Stimulated activated CD4-positive, alpha-beta T cell treated with anti-CD3 and anti-CD28 coated beads, TNF-alpha, amount 100 ng/mL, for 4 hours (primary cell): Measurements from ENCODE around the gene RAG1.

Experiments used
- DNase-seq, 3 experiments: peaks; one replicate each; pipeline ENCODE4 v3.0.0-alpha.2; 2020; ENCODE audit warnings: low read depth in 3 of 3

Gene RAG1

DNA sequence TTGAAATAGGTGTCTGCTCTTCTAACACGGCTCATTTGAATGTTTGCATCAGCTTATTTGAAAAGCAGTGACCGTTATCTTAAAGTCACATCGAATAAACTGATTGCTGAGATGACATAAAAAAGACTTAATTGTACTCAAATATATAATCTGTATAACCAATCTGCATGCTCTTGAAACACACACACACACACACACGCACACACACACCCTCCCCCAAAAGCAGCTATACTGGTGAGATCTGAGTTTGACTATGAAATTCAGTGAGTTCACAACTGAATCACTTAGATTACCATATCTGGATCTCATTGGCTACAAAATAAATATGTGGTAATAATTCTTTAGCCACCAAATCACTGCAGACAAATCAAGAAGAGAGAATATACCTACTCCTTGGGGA is 22.7 kb downstream of the RAG1 start:
- DNase-seq = no peak

DNA sequence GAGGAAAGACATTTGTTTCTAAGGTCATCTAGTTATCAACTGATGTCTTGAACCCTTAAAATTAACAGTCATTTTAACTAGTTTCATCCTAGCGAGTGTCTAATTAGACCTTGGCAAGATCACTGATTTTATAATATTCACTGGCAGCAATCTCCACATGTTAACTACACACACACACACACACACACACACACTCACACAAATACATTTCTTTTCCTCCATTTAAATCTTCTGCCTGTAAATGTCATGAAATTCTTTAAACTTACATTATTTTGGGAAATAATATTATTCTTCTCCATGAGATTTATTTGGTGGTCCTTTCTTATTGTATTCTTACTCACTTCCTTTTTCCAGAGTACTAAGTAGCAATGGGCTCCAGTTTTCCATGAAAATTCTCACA is 23.6 kb downstream of the RAG1 start:
- no peak for DNase-seq

DNA sequence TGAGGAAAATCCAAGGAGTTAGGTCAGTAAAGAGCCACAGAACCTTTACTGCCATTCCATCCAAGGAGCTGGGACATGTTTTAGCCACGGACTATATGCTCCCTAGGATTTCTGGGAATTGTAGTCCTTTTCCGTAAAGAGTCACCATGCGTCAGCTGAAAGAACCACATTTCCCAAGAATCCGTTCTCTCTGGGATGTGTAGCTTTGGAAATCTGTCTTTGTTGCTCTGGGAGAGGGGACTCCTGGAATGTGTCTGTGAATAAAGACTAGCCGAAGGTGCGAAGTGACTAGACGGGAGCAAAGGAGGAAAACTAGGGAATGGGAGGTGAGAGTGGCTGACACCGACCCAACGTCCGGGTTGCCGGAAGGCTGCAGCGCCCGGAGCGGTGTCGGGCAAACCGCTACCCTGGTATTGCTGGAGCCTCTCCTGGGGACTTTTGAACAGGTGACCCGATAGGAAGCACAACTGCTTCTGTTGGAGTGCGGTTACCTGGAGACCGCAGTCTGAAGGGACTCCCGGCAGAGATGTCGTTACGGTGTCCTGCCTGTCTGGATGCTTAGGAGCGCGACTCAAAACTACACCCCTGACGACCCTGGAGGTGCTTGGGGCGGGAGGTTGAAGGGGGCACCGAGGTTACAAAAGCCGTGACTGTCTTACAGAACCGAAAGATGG is 26.6 kb downstream of the RAG1 start, which contains the start of gene IFTAP:
IFTAP (plus strand) TSS at position 187 of the 674 bp plus-strand sequence. CDS start 15,602 bp downstream, outside the sequence.
- DNase-seq = no peak

- no peak for DNase-seq
These were observed 29.1 kb downstream of the RAG1 start for GRCh38 chr11:36596880-36597279.

GRCh38 chr11:36598051-36598450 is 30.2 kb downstream of the RAG1 start, which contains the start of gene RAG2:
Gene RAG2 (minus strand): TSS chr11:36598236. CDS start chr11:36594168, 4,068 bp downstream.
- DNase-seq = no peak

DNA sequence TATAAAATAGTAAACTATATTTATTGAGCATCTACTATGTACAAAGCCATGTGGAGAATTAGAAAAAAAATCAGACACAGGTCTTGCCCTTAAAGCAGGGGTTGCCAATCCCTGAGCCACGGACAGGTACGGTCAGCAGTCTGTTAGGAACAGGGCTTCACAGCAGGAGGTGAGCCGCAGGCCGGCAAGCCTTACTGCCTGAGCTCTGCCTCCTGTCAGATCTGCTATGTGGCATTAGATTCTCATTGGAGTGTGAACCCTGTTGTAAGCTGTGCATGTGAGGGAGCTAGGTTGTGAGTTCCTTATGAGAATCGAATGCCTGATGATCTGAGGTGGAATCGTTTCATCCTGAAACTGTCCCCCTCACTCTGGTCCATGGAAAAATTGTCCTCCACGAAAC is 32.4 kb downstream of the RAG1 start:
- DNase-seq = no peak

GRCh38 chr11:36601155-36601554 is 33.3 kb downstream of the RAG1 start:
- DNase-seq = no peak

- no peak for DNase-seq
These were observed 34.3 kb downstream of the RAG1 start for GRCh38 chr11:36602135-36602534.

GRCh38 chr11:36605221-36606216 is 37.7 kb downstream of the RAG1 start:
- DNase-seq = no peak

DNA sequence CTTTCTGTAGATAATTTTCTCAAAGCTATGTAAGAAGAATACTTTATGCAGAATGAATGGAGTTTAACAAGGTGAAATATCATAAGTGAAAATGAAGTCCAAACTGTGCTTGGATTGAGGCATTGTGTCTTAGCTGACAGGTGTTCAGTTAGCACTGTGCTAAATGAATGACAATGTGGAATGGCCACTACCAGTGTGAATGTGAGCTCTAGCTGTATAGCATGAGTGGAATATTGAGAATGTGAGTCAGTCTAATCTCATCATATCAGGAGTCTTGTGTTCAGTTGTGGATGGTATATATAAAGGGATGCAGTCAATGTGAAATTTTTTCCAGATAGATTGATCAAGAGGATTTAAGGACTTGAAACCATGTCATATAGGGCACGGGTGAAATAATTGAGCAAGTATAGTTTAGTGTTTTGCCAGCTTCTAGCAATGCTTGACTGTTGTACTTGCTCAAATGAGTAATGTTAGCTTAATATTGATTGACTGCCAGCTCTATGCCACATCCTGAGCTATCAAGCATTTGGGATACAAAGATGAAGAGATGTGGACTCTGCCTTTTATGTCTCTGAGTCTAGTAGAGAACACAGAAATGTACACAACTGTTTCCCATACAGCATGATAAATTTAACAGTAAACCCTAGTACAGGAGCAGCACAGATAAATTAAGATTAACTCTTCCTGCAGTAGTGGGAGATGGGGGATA is 40.8 kb downstream of the RAG1 start:
- no peak for DNase-seq

DNA sequence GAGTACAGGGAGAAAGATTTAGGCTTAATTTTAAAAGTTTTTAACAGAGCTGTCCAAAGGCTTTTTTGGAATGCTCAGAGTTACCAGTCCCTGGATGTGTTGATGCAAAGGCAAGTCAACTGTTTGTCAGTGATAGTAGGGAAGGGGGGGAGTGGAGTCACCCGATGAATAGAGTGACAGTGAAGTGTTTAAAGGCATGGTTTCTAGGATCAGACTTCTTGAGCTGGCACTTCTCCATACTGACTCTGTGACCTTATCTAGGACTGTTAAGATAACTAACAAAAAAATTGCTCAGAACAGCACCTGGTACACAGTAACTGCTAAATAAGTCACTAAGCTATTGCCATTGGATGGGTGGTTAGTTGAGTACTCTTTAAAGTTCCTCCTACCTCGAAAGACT is 41.6 kb downstream of the RAG1 start:
- no peak for DNase-seq

- DNase-seq = no peak
These were observed 48.0 kb downstream of the RAG1 start for GRCh38 chr11:36615826-36616225.

- no peak for DNase-seq
These were observed 49.9 kb downstream of the RAG1 start for GRCh38 chr11:36617543-36618362.

DNA sequence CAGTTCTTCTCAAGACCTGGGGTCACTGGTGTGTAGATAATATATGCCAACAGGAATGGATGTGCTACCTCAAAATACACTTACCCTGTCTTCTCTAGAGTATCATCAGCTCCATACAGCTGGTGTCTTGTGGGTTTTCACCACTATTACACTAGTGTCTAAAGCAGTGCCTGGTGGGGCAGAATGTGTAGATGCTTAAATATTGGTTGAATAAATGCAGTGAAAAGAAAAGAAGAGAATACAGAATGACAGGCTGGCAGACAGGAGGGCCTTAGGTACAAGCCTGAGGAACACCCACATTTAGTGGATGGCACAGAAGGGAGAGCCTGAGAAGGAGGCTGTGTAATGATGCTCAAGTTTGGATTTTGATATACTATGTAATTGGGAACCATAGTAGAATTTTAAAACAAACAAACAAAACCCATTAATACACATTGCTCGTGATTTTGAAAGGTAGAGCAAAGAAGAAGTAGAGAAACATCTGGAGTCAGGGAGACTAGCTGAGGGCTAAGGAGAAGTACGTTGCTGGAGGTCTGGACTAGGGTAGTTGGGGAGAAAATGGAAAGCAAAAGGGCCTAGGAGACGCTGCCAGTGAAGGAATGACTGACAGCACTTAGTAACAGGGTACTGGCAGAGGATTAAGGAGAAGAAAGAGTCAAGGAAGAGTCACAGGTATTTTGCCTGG is 50.7 kb downstream of the RAG1 start:
- DNase-seq = no peak

- DNase-seq = no peak
These were observed 51.7 kb downstream of the RAG1 start for GRCh38 chr11:36619502-36619901.

- no peak for DNase-seq
These were observed 52.4 kb downstream of the RAG1 start for GRCh38 chr11:36620246-36620645.

GRCh38 chr11:36622431-36623136 is 54.8 kb downstream of the RAG1 start:
- DNase-seq = no peak

DNA sequence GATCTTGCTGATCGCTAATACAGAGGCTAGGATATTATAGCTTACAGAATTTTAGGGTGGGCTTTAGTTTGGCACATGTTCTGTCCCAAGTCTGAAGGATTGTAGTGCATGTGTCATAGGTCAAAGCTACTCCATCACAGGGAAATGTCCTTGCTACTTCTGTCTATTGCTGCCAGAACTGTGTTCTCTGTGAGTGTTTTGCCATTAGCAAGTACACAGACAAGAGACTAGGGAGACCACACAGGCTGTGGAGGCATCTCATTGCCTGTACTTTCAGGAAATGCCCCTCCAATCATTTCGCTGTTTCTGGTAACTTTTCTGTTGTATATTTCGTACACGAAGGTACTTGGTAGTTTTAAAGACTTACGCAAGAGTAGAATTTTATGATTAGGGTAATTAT is 55.7 kb downstream of the RAG1 start:
- no peak for DNase-seq

DNA sequence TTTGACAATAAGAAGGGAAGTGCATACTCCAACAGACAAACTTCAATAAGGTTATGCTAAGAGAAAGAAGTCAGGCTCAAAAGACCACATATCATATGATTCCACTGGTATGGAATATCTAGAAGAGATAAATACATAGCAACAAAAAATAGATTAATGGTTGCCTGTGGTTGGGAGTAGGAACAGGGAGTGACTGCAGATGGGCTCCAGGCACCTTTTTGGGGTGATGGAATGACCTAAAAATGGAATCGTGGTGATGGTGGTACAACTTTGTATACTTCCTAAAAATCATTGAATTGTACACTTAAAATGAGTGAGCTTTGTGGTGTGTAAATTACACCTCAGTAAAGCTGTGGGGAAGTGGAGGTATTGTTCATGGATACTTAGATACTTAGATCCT is 59.2 kb downstream of the RAG1 start:
- no peak for DNase-seq

- no peak for DNase-seq
These were observed 59.7 kb downstream of the RAG1 start for GRCh38 chr11:36627471-36627870.
